Activated effector memory CD4-positive, alpha-beta T cell treated with anti-CD3 and anti-CD28 coated beads, Interleukin-2, amount 50 U/mL, for 16 hours (primary cell): ENCODE measurements around the gene FBXO7.

Source experiments
- DNase-seq: peaks from one replicate; pipeline ENCODE4 v3.0.0-alpha.2; 2020

FBXO7 gene

GRCh38 chr22:32490279-32490678 lies 15.7 kb downstream of the FBXO7 start:
- no peak for DNase-seq

GRCh38 chr22:32492111-32492510 lies 17.5 kb downstream of the FBXO7 start:
- no peak for DNase-seq

GRCh38 chr22:32493551-32493950 lies 18.9 kb downstream of the FBXO7 start:
- DNase-seq, result no peak

GRCh38 chr22:32494971-32495370 lies 20.4 kb downstream of the FBXO7 start:
- no peak for DNase-seq

GRCh38 chr22:32499666-32500065 lies 25.1 kb downstream of the FBXO7 start:
- no peak for DNase-seq

GRCh38 chr22:32501836-32502752 lies 27.5 kb downstream of the FBXO7 start:
- DNase-seq, result no peak

- no peak for DNase-seq
Observed at GRCh38 chr22:32509045-32509444, 34.4 kb downstream of the FBXO7 start.

GRCh38 chr22:32511274-32511673 lies 36.7 kb downstream of the FBXO7 start:
- no peak for DNase-seq

GRCh38 chr22:32511776-32512175 lies 37.2 kb downstream of the FBXO7 start:
- DNase-seq, result no peak

- DNase-seq, result no peak
Observed at GRCh38 chr22:32512267-32512982, 37.8 kb downstream of the FBXO7 start.

- DNase-seq, result no peak
Observed at GRCh38 chr22:32515084-32515483, 40.5 kb downstream of the FBXO7 start.

- no peak for DNase-seq
Observed at GRCh38 chr22:32517488-32517887, 42.9 kb downstream of the FBXO7 start.

GRCh38 chr22:32517921-32518320 lies 43.3 kb downstream of the FBXO7 start:
- no peak for DNase-seq

- no peak for DNase-seq
Observed at GRCh38 chr22:32518381-32518780, 43.8 kb downstream of the FBXO7 start.

GRCh38 chr22:32518848-32519247 lies 44.2 kb downstream of the FBXO7 start:
- no peak for DNase-seq

- DNase-seq, result no peak
Observed at GRCh38 chr22:32520612-32521011, 46.0 kb downstream of the FBXO7 start.

- no peak for DNase-seq
Observed at GRCh38 chr22:32522237-32522636, 47.6 kb downstream of the FBXO7 start.

- no peak for DNase-seq
Observed at GRCh38 chr22:32527756-32528155, 53.1 kb downstream of the FBXO7 start.

- DNase-seq, result no peak
Observed at GRCh38 chr22:32528316-32528715, 53.7 kb downstream of the FBXO7 start.

- peak; percentile 82 for DNase-seq
Observed at GRCh38 chr22:32528984-32529982, 54.7 kb downstream of the FBXO7 start.

- no peak for DNase-seq
Observed at GRCh38 chr22:32531228-32531627, 56.6 kb downstream of the FBXO7 start.

- no peak for DNase-seq
Observed at GRCh38 chr22:32531931-32532819, 57.6 kb downstream of the FBXO7 start.
